Spinal cord (tissue), 10 donors: ENCODE results near the gene C1orf105. TPM values are rescaled to one million over a fixed set of nuclear protein-coding genes. Genes with fewer than 3 reads are reported as not detected.

Experiments used
- DNase-seq, 6 donors: peaks; one replicate each; pipeline versions ENCODE4 v3.0.0 to v3.0.0-alpha.2; 2013 to 2015; ENCODE audit warnings: low spot score in 6 of 6, low read depth in 4 of 6
- H3K27ac ChIP-seq: one replicate; pipeline ENCODE4 v1.5.1; 2013; ENCODE audit warnings: low read depth, low read length, control low read depth
- H3K27me3 ChIP-seq: one replicate; pipeline ENCODE4 v1.6.1; 2013; ENCODE audit warnings: low read length; ENCODE audit not compliant: control insufficient read depth, insufficient read depth
- H3K36me3 ChIP-seq: one replicate; pipeline ENCODE4 v1.6.1; 2013; ENCODE audit warnings: low read length; ENCODE audit not compliant: control insufficient read depth, insufficient read depth
- H3K4me1 ChIP-seq: one replicate; pipeline ENCODE4 v1.6.1; 2013; ENCODE audit warnings: low read length; ENCODE audit not compliant: control insufficient read depth, insufficient read depth
- H3K4me3 ChIP-seq: one replicate; pipeline ENCODE4 v1.5.1; 2013; ENCODE audit warnings: low read depth, low read length, control low read depth
- H3K9me3 ChIP-seq: one replicate; pipeline ENCODE4 v1.6.1; 2013; ENCODE audit warnings: low read length; ENCODE audit not compliant: control insufficient read depth, insufficient read depth
- WGBS: methylation state at CpG from one replicate; pipeline ENCODE4 v1.1.5; 2013; ENCODE audit warnings: missing lambda C conversion rate; ENCODE audit not compliant: insufficient coverage; 5-methylcytosine and 5-hydroxymethylcytosine counted together
- polyA plus RNA-seq, 2 donors: library from polyadenylated mRNA; unstranded; fragments of 120-200 nt; gene quantifications; one replicate each; pipeline ENCODE4 v1.2.1, GENCODE V29; 2013; ENCODE audit not compliant: insufficient read length in 2 of 2
- total RNA-seq, 2 donors: library from RNA; depleted of rRNA in 1 of 2; stranded (reverse); fragments of 120-200 nt in 1 of 2; fragments of >200 nt in 1 of 2; gene quantifications; one replicate each; pipeline versions ENCODE4 v1.2.3 to v1.2.4, GENCODE V29; 2013 to 2014
- donor health status: healthy.

Gene C1orf105
- total and polyA plus RNA-seq, 4 donors: not detected

GRCh38 chr1:172476218-172476811 is 55.8 kb downstream of the C1orf105 start:
- Histone ChIP-seq H3K4me1 (no peaks in the 10 kb centered on the region), H3K27me3 (no peaks in the 10 kb centered on the region), H3K27ac (no peak overlapping the region), H3K4me3 (no peak overlapping the region), H3K36me3 (no peaks in the 10 kb centered on the region), H3K9me3 (no peaks in the 10 kb centered on the region)
- DNase-seq: no peak
- 83% methylated on average over 2 of the region's 4 CpGs for WGBS

DNA sequence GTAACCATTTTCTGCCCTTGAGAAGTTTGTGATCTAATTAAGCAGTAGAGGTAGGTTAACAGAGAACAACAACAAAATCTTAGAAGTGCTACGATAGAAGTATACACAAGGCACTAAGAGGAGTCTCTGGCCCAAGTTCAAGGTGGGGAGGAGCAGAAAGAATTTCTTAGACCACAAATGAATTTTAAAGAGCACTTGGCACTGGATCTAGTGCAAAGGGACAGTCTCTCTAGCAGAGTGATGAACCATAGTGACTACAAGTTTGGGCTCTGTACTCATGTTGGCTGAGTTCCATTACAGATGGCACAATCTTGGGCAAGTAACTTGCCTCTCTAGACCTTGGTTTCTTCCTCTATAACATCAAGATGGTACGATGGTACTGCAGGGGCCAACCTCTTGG is 56.7 kb downstream of the C1orf105 start:
- Histone ChIP-seq H3K27me3 (no peaks in the 10 kb centered on the region), H3K4me1 (no peaks in the 10 kb centered on the region), H3K36me3 (no peaks in the 10 kb centered on the region), H3K4me3 (no peak overlapping the region), H3K27ac (no peak overlapping the region), H3K9me3 (no peaks in the 10 kb centered on the region)
- DNase-seq: no peak
- no CpG with 5 or more reads among the region's 2 CpGs for WGBS

DNA sequence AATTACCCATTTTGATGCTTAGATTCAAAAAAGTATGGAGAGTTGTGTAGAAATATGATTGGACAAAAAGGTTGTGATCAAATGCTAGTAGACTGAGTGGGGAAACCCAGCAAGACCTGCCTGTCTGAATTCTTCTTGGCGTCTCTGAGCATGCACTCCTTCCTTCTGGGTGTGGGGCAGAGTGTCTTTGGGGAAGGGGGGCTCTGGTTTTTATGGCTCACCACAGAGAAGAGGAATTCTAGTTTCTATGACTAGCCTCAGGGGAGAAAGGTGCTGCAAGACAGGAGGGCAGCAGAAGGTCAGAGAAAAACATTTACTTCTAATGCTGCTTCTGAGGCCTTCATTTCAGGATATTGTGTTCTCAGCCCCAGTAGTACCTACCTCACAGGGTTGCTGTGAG is 57.3 kb downstream of the C1orf105 start:
- WGBS: 100% methylated on average over 1 of the region's 1 CpG

DNA sequence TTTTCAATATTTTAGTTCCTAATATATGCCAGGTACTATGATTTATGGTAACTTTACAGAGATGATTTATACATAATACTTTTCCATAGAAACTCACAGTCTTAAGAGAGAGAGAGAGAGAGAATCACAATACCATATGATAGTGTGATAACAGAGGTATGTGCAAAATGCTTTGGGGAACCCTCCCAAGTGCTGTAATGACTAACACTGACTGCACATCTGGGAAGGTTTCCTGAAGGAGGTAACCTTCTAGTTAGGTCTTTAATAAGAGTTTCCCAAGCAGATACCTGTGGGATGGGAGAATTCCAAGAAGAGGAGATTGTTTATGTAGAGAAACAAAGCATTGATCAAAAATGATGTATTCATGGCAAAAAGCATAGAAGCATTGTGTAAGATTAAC is 58.0 kb downstream of the C1orf105 start:
- Histone ChIP-seq H3K27me3 (no peaks in the 10 kb centered on the region), H3K4me3 (no peak overlapping the region), H3K9me3 (no peaks in the 10 kb centered on the region), H3K27ac (no peak overlapping the region), H3K4me1 (no peaks in the 10 kb centered on the region), H3K36me3 (no peaks in the 10 kb centered on the region)
- no peak for DNase-seq

More for the DNA sequence above, 57.3 kb downstream of the C1orf105 start:
- Histone ChIP-seq H3K4me3 (no peak overlapping the region), H3K36me3 (no peaks in the 10 kb centered on the region), H3K27ac (no peak overlapping the region), H3K9me3 (no peaks in the 10 kb centered on the region), H3K27me3 (no peaks in the 10 kb centered on the region), H3K4me1 (no peaks in the 10 kb centered on the region)
- DNase-seq: no peak

GRCh38 chr1:172480431-172480830 is 59.9 kb downstream of the C1orf105 start:
- Histone ChIP-seq H3K9me3 (no peaks in the 10 kb centered on the region), H3K4me1 (no peaks in the 10 kb centered on the region), H3K27ac (no peak overlapping the region), H3K36me3 (no peaks in the 10 kb centered on the region), H3K4me3 (no peak overlapping the region), H3K27me3 (no peaks in the 10 kb centered on the region)
- 67% methylated on average over 1 of the region's 3 CpGs for WGBS
- DNase-seq: no peak

GRCh38 chr1:172482044-172482443 is 61.6 kb downstream of the C1orf105 start:
- Histone ChIP-seq H3K27ac (no peak overlapping the region), H3K36me3 (no peaks in the 10 kb centered on the region), H3K27me3 (no peaks in the 10 kb centered on the region), H3K4me3 (no peak overlapping the region), H3K9me3 (no peaks in the 10 kb centered on the region), H3K4me1 (no peaks in the 10 kb centered on the region)
- no CpG with 5 or more reads among the region's 1 CpG for WGBS
- DNase-seq: no peak

DNA sequence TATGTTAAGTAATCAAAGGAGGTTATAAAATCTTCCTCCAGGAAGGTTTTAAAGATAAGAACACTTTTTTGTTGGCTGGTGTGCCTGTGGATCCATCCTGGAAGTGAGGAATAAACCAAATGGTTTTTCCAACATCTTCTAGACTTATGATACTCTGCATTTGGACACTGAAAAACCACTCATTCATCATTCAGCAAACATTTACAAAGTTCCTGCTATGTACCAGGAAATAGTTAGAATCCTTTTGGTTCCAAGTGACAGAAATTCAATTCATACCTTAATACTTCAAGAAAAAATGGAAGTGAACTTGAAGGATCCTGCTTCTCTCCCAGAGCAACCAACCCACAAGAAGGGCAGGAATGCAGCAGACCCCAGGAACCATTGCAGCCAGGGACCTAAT is 63.0 kb downstream of the C1orf105 start:
- Histone ChIP-seq H3K27ac (no peak overlapping the region), H3K27me3 (no peaks in the 10 kb centered on the region), H3K4me1 (no peaks in the 10 kb centered on the region), H3K9me3 (no peaks in the 10 kb centered on the region), H3K36me3 (no peaks in the 10 kb centered on the region), H3K4me3 (no peak overlapping the region)
- DNase-seq: no peak

GRCh38 chr1:172484252-172484651 is 63.8 kb downstream of the C1orf105 start:
- Histone ChIP-seq H3K4me3 (no peak overlapping the region), H3K9me3 (no peaks in the 10 kb centered on the region), H3K27ac (no peak overlapping the region), H3K4me1 (no peaks in the 10 kb centered on the region), H3K27me3 (no peaks in the 10 kb centered on the region), H3K36me3 (no peaks in the 10 kb centered on the region)
- DNase-seq: no peak

- Histone ChIP-seq H3K9me3 (no peaks in the 10 kb centered on the region), H3K27ac (no peak overlapping the region), H3K4me1 (no peaks in the 10 kb centered on the region), H3K27me3 (no peaks in the 10 kb centered on the region), H3K4me3 (no peak overlapping the region), H3K36me3 (no peaks in the 10 kb centered on the region)
- WGBS: 53% methylated on average over 3 of the region's 5 CpGs
- DNase-seq: no peak
These were observed 65.1 kb downstream of the C1orf105 start for GRCh38 chr1:172485626-172486025.

DNA sequence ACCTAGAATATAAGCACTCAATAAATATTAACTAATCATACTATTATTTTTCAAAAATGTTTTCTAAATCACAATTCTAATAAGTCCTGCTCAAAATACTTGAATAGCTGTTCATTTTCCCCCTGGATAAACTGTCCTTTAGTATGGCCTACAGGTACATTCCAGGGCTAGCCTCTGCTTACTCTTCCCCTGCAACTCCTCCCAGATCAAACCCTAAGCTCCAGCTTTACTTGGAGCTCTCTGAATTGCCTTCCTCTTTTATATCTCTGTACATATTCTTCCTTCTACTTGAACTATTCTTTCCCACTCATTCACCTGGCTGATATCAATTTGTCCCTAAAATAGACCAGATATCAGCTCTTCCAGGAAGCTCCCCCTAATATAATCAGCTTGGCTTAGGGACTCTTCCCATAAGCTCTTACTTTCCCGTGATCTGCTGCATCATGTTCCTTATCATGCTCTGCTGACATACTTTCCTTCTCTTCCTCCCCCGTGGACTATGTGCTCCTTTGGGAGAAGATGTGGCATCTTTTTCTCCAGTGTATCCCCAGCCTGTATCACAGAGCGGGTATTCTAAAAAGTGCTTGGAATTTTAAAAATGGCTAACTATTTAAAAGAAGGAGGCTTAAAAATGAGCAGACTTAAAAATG is 66.4 kb downstream of the C1orf105 start:
- no CpG with 5 or more reads among the region's 3 CpGs for WGBS
- no peaks in the 10 kb centered on the region for H3K9me3 ChIP-seq
- no peak overlapping the region for H3K4me3 ChIP-seq
- no peaks in the 10 kb centered on the region for H3K36me3 ChIP-seq
- H3K27ac ChIP-seq: no peak overlapping the region
- no peaks in the 10 kb centered on the region for H3K4me1 ChIP-seq
- DNase-seq: no peak
- H3K27me3 ChIP-seq: no peaks in the 10 kb centered on the region
